Panc1 (cell line): ENCODE measurements around the gene NHP2.

Experiments
- POLR2AphosphoS5 ChIP-seq: IDR thresholded peaks from 2 replicates; pipeline ENCODE4 v1.6.1; 2012; ENCODE audit warnings: mild to moderate bottlenecking, low read depth, low read length, moderate library complexity
- SIN3A ChIP-seq: IDR thresholded peaks from 2 replicates; pipeline ENCODE4 v1.6.1; 2012; ENCODE audit warnings: low read depth, mild to moderate bottlenecking, low read length, moderate library complexity, borderline replicate concordance; ENCODE audit not compliant: insufficient read depth
- TF ChIP-seq, protein P1 (sequence below): fragments of 450-650 bp; IDR thresholded peaks from 2 replicates; pipeline ENCODE4 v1.5.1; 2017; ENCODE audit warnings: mild to moderate bottlenecking
- TF ChIP-seq, protein P2 (sequence below), 2 experiments: IDR thresholded peaks; 2 replicates each; pipeline ENCODE4 v1.6.1; 2011 to 2012; ENCODE audit warnings: low read depth in 2 of 2, control low read depth in 1 of 2, low read length in 1 of 2, mild to moderate bottlenecking in 1 of 2, moderate library complexity in 1 of 2; ENCODE audit not compliant: insufficient read depth in 1 of 2

GRCh38 chr5:178201927-178202235, 48.2 kb upstream of the NHP2 start:
- TF ChIP-seq, protein P1, sequence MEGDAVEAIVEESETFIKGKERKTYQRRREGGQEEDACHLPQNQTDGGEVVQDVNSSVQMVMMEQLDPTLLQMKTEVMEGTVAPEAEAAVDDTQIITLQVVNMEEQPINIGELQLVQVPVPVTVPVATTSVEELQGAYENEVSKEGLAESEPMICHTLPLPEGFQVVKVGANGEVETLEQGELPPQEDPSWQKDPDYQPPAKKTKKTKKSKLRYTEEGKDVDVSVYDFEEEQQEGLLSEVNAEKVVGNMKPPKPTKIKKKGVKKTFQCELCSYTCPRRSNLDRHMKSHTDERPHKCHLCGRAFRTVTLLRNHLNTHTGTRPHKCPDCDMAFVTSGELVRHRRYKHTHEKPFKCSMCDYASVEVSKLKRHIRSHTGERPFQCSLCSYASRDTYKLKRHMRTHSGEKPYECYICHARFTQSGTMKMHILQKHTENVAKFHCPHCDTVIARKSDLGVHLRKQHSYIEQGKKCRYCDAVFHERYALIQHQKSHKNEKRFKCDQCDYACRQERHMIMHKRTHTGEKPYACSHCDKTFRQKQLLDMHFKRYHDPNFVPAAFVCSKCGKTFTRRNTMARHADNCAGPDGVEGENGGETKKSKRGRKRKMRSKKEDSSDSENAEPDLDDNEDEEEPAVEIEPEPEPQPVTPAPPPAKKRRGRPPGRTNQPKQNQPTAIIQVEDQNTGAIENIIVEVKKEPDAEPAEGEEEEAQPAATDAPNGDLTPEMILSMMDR, result no peak
- TF ChIP-seq, protein P2, sequence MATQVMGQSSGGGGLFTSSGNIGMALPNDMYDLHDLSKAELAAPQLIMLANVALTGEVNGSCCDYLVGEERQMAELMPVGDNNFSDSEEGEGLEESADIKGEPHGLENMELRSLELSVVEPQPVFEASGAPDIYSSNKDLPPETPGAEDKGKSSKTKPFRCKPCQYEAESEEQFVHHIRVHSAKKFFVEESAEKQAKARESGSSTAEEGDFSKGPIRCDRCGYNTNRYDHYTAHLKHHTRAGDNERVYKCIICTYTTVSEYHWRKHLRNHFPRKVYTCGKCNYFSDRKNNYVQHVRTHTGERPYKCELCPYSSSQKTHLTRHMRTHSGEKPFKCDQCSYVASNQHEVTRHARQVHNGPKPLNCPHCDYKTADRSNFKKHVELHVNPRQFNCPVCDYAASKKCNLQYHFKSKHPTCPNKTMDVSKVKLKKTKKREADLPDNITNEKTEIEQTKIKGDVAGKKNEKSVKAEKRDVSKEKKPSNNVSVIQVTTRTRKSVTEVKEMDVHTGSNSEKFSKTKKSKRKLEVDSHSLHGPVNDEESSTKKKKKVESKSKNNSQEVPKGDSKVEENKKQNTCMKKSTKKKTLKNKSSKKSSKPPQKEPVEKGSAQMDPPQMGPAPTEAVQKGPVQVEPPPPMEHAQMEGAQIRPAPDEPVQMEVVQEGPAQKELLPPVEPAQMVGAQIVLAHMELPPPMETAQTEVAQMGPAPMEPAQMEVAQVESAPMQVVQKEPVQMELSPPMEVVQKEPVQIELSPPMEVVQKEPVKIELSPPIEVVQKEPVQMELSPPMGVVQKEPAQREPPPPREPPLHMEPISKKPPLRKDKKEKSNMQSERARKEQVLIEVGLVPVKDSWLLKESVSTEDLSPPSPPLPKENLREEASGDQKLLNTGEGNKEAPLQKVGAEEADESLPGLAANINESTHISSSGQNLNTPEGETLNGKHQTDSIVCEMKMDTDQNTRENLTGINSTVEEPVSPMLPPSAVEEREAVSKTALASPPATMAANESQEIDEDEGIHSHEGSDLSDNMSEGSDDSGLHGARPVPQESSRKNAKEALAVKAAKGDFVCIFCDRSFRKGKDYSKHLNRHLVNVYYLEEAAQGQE (IDR thresholded peaks at IDR 0.05; ENCODE audit: insufficient read depth in 1 of 2, low read depth in 2 of 2, low read length in 1 of 2), result no peak
- TF ChIP-seq POLR2AphosphoS5, result no peak
- no peak for TF ChIP-seq SIN3A
